Retinal pigment epithelial cell (primary cell): ENCODE data around the gene STAT5B.
A peak's percentile ranks its signal among the peaks of the same experiment; 100 is the strongest.
"Not testable (repeated sequence)": the region's sequence is repeated elsewhere in the genome, so short reads cannot be mapped to it uniquely, and the experiment has no call there.

Experiments
- DNase-seq: peaks from one replicate; pipeline ENCODE4 v3.0.0-alpha.2; 2010; ENCODE audit warnings: low read depth
- H3K4me3 ChIP-seq: 2 replicates; pipeline ENCODE4 v1.5.1; 2011; ENCODE audit warnings: mild to moderate bottlenecking, low read length, control low read depth, moderate library complexity
- TF ChIP-seq, protein P1 (sequence below): conservative IDR thresholded peaks from 2 replicates; pipeline ENCODE4 v1.5.1; 2011; ENCODE audit warnings: low read depth, low read length, control low read depth, inconsistent platforms

Gene STAT5B

GRCh38 chr17:42189651-42189965 is 86.6 kb downstream of the STAT5B start:
- TF ChIP-seq, protein P1, sequence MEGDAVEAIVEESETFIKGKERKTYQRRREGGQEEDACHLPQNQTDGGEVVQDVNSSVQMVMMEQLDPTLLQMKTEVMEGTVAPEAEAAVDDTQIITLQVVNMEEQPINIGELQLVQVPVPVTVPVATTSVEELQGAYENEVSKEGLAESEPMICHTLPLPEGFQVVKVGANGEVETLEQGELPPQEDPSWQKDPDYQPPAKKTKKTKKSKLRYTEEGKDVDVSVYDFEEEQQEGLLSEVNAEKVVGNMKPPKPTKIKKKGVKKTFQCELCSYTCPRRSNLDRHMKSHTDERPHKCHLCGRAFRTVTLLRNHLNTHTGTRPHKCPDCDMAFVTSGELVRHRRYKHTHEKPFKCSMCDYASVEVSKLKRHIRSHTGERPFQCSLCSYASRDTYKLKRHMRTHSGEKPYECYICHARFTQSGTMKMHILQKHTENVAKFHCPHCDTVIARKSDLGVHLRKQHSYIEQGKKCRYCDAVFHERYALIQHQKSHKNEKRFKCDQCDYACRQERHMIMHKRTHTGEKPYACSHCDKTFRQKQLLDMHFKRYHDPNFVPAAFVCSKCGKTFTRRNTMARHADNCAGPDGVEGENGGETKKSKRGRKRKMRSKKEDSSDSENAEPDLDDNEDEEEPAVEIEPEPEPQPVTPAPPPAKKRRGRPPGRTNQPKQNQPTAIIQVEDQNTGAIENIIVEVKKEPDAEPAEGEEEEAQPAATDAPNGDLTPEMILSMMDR: no peak
- DNase-seq: no peak
- H3K4me3 ChIP-seq: no peak overlapping the region

DNA sequence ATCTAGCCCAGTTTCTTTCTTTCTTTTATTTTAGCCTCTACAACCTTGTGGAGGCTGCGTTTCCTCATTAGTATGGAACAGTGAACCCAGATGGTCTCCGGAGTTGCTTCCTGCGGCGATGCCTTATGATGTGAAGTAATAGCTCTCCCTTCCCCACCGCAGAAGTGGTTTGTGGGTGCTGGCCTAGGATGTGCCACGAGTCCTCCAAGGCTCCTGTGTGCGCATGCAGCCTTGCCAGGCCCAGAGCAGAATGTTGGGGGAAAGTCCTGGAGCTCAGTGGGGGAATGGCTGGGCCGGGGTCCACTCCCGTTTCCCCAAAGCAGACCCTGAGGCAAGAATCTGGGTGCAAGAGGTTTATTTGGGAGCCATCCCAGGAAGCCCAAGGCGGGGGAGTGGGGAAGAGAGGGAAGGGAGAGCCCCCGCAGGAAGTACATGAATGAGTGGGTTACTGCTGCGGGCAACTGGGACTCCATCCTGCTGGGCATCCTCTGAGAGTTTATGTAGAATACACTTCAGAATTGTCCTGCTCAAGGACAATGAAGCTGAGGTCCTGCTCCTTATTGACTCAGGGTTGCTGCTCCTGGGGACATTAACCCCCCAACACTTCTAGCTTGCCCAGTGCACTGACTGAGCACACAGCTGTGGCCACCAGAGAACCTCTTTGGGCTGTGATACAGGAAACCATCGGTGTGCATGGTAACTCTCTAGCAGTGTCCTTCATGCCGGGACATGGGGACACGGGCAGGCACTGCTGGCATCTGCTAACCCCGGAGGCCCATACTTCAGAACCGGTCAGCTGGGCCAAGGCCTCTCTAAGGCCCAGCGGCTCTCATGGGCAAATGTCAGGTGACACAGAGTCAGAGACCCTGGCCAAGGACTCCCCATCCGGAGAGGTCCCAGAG is 87.2 kb downstream of the STAT5B start:
- TF ChIP-seq, protein P1: no peak
- no peak for DNase-seq
- no peak overlapping the region for H3K4me3 ChIP-seq

DNA sequence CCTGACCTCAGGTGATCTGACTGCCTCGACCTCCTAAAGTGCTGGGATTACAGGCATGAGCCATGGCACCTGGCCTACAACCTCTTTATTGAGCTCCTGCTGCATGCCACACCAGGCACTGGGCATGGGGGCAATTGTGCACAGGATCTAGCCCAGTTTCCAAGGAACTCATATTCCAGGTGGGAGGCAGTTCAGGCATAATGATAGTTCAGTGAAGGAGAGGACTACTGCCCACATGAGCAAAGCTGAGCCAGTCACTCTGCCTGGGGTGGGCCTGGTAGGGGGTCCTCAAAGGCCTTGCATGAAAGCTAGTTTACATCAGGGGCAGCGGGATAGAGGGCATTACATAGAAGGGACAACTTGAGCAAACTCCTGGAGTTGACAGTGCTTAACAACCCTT is 88.4 kb downstream of the STAT5B start:
- H3K4me3 ChIP-seq: no peak overlapping the region
- no peak for DNase-seq
- TF ChIP-seq, protein P1: no peak

- not testable (repeated sequence) for DNase-seq, H3K4me3 ChIP-seq
Measured at GRCh38 chr17:42186191-42186590, 90.0 kb downstream of the STAT5B start.

DNA sequence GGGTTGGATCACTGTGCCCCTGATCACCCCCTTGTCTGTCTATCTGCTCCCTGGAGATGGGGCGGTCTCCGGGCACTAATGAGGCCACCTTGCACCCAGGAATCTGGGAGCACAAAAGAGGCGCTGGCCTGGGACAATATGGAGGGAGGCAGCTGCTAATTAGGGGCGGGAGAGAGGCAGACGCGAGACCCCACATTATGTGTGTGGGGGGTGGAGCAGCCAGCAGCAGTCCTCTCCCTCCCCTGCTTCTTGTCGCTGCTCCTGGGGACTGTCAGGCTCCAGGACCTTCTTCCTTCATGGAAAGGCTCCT is 90.6 kb downstream of the STAT5B start:
- TF ChIP-seq, protein P1: no peak
- H3K4me3 ChIP-seq: no peak overlapping the region
- no peak for DNase-seq

- H3K4me3 ChIP-seq: no peak within 1 kb of the TSS
- no peak for DNase-seq
- TF ChIP-seq, protein P1: no peak
Measured at GRCh38 chr17:42184713-42185620, 91.2 kb downstream of the STAT5B start, which contains the start of gene HCRT. HCRT (minus strand) TSS chr17:42185452; CDS start chr17:42185365, 87 bp downstream.

DNA sequence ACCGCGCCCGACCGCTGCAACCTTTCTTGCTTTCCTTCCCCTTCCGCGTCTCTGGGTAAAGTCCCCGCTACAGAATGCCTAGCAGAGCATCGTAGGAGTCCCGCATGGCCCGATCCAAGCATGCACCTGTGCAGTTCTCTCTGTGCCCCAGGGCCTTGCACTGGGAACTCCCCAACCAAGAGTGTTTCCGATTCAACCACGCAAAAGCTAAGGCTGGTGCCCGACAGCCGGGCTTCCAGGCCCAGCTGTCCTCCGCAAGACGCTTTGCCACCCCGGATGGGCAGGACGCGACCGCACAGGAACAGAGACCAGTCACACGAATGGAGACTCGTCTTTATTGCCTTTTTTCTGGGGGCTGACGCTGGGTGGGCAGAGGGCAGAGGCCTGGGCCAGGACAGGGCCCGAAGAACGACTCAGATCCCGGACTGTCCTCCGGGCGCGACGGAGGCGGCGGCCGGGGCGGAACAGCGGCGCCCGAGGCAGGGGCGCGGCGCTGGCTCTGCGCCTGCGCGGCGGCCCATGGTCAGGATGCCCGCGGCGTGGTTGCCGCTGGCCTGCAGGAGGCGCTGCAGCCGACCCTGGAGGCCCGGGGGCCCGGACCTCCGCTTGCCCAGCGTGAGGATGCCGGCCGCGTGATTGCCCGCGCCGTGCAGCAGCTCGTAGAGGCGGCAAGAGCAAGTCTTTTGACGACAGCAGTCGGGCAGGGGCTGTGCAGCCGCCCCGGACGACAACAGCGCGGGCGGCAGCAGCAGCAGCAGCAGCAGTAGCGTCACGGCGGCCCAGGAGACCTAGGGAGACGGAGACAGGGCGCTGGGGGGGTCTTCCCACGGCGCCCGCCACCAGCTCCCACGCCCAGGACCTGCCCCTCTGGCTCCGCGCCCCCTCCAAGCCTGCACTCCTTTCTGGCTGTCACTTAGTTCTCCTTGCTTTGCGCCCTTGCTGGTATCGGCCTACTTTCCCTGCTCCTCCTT is 92.2 kb downstream of the STAT5B start:
- H3K4me3 ChIP-seq: peak overlapping the region; percentile 61
- no peak for DNase-seq
- TF ChIP-seq, protein P1: peak; percentile 62
